Glomerular visceral epithelial cell (primary cell): ENCODE data around the gene DENND1A.

Experiments
- DNase-seq: peaks from one replicate; pipeline ENCODE4 v3.0.0-alpha.2; 2016; ENCODE audit errors: extremely low spot score

DENND1A gene

DNA sequence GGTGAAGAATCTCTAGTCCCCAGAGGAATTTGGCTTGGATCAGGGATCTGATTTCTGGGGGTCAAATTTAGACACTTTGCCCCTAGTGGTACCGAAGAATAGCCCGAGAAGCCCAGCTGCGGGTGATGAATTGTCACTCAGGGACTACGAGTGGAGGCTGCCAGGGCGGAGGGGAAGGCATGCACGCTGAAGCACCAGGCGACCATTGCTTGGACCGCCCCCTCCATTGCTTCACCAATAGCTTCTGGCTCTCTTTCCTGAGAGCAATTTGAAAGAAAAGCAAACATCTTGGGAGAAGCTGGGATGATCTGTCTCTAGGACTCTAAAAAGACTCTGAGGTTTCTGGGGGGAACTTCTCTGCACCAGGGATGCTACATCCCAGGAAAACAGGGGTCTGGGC is 436.3 kb downstream of the DENND1A start:
- DNase-seq: no peak

DNA sequence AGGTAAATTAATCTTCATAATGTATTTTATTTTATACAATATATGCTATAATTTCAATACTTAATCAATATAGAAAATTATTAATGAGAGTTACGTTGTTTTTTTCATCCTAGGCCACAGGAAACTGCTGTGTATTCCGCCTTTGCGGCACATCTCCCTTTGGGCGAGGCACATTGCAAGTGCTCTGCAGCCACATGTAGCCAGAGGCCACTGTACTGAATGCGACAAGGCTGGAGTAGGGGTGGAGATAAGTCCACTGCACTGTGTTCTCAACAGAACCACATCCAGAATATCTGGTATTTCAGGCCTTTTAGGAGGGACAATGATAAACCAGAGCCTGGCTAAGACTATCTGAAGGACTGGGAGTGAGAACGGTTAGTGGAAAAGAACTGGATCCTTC is 439.2 kb downstream of the DENND1A start:
- DNase-seq: no peak

DNA sequence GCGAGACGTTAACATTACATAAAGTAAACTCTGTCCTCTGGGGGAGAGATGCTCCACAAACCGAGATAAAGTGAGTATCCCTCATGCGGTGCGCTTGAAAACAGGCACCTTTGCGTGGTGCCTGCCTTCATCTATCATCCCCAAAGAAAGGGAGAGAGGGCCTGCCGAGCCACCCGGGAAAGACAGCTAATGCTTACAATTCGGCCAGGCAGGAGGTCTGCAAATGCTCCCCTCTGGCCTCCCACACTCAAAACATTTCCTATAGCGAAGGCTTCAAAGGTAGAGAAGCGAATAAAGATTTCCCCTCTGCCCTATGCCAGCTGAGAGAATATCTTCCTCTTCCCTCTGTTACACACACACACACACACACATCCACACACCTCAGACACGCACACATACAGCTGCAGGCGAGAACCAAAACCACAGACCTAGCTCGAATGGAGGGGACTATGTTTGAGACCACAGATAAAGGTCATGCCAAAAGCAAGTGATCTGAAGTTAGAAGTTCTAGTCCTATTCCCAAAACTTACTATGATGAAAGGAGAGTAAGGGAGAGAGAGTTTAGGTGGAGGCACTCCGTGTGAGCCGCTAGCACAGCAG is 441.1 kb downstream of the DENND1A start:
- no peak for DNase-seq

DNA sequence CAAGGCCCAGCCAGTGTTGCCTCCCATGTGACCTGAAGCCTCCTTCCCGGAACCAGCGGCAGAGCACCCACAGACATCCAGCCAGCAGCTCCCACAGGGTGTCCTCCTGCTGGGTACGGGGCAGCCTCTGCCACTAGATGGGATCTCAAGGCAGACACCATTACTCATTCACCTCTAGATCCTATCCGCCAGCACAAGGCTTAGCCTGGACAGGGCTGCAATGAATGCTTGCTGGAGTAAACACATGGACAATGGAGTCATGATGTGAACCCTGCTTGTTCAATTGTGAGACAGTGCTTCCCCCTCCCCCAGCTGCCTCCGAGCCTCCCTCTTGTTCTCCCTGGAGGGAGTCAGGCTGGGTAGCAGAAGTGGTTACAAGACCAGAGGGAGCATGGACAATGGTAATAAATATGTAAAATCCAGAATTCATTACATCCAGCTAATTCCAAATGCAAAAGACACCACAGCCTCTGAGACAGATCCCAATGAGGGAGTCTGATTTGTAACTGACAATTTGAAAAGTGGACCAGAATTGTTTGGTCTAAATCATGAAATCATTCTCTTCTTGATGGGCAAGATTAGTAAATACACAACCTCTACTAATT is 441.9 kb downstream of the DENND1A start:
- DNase-seq: no peak

DNA sequence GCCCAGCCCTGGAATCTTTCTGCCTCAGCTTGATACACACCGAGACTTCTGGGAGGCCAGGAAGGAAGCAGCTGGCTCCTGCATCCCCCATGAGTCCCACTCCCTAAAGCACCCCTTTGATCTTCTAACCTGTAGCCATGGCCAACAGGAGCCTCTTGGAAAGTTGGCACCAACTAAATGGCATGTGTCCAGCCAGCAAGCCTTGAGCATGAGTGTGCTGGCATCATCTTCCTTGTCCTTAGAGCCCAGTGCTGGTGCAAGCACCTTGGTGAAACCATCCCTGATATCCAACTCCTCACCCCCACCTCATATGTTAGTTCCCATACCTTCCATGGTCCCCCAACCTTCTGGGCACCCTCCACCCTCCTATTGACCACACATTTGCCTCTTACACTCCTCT is 443.5 kb downstream of the DENND1A start:
- no peak for DNase-seq

DNA sequence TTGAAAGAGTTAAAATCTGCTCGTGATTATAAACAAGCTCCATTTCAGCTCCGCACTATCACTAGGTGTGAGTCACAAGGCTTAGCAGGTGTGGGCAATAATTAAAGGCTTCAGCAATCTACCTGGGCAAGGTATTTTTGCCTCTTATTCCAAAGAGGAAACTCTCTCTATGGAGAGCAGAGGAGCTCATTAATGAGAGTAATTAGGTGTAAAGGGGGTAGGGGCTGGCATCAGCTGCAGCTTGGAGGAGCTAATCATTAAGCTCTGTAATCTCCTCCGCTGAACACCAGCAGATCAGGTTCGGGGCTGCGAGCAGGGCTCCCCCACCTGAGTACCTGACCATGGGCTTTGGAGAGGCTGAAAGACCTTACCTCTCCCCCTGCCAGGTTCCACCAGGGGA is 444.7 kb downstream of the DENND1A start:
- DNase-seq: no peak

DNA sequence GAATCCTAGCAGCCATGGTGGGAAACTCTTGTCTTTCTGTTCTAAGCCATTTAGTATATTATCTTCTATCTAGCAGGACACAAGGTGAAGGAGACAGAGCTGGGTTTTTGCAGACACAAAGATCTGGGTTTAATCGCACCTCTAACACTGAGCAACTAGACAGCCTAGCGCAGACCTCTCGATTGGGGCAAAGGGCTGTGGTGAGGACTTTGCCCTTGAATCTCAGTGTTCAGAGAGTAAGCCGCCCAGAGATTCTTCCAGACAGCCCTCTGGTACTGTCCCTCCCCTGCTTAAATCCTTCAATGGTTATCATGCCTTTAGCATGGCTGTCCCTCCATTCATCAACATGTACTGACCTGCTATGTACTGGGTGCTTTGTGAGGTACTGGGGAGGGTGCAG is 445.8 kb downstream of the DENND1A start:
- DNase-seq: no peak

DNA sequence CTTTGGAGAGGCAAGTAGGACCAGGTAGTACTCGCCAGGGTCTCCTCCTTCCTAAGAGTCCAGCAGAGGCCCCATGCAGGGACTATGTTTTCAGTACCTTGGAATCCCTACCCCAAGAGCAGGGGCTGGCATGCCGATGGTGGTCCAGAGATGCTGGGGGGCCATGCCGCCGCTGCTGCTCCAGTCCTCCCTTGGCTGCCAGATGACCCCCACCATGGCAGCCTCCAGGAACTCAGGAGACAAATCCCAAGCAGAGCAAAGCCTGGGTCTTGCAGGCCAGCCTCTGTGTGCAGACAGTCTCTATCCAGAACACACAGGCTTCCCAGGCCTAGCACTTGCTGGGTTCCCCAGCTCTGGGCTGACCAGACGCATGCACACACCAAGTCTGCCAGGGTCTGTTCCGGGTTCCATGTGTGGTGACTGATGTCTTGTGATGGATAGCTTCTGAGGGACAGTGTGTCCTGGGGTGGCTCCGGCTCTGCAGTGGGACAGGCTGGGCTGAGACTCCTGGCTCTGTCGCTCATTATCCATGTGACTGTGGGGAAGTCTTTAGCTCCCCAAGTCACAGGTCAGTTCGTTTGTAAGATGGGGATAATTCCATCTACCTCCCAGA is 446.6 kb downstream of the DENND1A start:
- no peak for DNase-seq

DNA sequence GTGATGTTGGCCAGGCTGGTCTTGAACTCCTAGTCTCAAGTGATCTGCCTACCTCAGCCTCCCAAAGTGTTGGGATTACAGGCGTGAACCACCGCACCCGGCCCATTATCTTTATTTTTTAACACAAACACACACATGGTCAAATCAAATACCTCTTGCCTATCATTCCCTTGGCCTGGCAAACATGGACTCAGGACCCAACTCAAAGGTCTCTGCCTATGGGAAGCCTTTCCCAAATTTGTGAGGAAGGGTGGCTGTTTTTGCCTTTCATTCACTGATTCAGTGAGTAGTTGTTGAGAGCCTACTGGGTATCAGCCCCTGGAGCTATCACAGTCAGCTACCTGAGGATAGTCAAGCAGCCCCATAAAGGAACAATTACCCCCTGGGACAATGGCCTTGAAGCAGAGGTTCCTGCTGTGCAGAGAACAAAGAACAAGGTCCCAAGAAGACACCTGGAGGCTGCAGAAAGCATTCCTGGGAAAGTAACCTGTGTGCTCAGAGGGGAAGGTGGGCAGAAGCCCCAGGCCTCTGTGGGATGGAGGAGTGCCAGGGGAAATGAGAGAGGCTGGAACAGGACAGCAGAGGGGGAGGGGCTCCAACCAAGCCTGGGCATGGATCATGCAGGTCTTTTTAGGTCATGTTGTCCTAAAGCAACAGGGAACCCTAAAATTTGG is 447.5 kb downstream of the DENND1A start:
- no peak for DNase-seq

DNA sequence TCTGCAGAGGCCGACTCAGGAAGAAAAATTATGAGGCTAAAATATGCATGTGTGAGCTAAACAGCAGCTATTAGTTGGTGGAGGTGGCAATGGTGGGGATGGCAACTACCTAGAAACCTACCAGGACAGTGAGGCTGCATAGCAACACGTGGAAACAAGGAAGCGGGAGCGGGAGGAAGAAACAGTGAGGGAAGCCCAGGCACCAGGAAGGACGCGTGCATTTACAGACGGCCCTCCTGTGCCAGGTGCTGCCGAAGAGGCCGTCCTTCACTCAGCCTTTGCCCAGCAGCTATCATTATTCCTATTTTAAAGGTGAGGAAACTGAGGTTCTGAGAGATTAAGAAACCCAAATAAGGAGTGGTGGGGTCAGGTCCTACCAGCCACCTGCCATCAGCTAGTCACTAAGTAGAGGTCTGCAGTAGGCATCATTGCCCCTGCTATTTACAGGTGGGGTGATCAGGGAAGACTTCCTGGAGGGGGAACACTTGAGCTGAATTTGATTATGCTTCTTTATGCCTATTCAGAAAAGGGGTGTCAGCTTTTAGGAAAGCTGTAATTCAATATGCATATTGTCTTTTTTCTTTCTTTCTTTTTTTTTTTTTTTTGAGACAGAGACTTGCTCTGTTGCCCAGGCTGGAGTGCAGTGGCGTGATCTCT is 448.6 kb downstream of the DENND1A start:
- no peak for DNase-seq

DNA sequence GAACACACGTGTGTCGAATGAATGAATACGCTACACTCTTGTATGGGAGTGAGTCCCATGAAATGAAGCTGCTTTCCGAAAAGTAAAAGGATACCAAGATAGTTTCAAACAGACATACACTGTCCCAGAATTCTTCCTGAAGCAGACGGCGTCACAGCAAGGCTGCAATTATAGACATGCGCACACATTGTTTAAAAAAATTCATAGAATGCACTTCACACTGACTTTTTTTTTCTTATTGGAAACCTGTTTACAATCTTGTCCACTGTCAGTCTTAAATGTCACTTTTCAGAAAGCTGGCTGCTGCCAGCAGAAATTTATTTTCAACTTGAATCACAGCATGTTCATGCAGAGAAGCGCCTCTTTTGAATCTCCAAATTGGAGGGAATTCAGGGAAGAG is 449.1 kb downstream of the DENND1A start:
- no peak for DNase-seq

DNA sequence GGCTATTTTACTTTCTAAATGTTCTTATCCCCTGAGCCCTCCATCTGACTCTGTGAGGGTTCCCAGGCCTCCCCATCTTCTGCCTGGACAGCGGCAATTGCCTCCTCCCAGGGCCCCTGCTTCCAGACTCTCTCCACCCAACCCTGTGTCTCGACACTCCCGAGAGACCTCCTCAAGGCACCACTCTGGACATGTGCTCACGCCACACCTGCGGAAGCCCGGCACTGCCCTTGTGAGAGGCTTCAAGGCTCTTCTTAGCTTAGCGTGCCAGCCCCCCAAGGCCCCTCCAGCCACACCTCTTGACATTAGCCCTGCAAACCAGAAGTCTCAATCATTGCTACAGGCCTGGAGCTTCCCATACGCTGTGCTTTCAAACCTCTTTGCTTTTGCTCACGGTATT is 449.8 kb downstream of the DENND1A start:
- DNase-seq: no peak

DNA sequence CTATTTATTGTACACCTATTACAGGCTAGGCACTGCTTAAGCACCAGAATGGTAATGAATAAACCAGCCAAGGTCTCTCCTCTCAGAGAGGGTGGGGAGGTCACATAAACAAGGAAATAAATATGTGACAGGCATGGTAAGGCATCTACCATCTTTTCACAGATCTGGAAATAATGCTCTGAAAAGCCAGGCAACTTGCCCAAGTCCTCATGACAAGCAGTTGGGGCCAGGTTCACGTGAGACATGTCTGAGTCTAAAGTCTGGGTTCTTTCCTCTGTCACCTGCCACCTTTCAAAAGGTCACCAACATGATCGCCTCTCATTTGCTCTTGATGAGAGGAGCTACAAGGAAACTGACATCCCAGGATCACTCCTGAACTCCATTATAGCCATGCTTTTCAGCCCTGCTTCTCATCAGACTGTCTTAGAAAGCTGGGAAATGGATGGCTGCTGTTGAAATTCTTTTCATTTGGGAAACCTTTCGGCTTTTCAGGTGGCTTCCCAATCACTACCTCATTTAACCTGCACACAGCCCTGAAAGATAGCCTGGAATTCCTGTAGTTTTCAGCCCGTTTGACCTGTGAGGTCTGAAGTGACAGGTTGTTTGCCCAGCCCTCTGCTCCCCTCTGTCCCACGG is 450.8 kb downstream of the DENND1A start:
- no peak for DNase-seq

DNA sequence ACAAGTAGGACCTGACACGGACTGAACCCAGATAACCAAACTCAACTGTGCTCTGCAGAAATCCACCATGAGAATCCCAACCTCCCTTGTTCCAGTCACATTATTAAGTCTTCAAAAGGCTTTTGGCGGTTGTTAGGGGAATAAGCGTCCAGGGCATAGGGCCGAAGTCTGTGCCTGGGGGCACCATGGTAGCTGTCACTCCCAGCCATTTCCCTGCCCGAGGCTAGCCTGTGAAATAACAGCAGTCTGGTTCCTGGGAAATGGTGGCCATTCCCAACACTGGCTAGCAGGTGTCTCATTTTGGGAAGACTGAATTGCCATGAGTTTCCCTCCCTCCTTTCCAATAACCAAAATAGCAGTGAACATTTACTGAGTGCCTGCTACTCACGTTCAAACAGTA is 451.8 kb downstream of the DENND1A start:
- no peak for DNase-seq

DNA sequence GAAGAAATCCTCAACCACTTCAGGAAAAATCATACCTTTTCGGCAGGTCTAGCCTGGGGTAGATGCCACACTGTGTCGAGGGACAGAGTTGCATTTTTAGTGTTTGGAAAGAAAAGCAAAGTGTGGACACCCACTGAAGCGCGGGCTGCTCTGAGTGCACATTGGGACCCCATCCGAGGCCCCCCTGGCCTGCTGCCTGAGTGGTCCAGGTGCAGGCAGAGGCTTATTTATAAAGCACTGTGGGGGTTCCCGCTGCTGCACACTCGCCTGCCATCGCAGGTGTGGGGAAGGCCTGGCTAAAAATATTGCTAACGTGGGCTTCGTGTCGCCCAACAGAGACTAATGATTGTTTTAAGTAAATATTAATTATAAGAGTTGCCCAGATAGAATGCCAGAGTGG is 454.5 kb downstream of the DENND1A start:
- DNase-seq: no peak

DNA sequence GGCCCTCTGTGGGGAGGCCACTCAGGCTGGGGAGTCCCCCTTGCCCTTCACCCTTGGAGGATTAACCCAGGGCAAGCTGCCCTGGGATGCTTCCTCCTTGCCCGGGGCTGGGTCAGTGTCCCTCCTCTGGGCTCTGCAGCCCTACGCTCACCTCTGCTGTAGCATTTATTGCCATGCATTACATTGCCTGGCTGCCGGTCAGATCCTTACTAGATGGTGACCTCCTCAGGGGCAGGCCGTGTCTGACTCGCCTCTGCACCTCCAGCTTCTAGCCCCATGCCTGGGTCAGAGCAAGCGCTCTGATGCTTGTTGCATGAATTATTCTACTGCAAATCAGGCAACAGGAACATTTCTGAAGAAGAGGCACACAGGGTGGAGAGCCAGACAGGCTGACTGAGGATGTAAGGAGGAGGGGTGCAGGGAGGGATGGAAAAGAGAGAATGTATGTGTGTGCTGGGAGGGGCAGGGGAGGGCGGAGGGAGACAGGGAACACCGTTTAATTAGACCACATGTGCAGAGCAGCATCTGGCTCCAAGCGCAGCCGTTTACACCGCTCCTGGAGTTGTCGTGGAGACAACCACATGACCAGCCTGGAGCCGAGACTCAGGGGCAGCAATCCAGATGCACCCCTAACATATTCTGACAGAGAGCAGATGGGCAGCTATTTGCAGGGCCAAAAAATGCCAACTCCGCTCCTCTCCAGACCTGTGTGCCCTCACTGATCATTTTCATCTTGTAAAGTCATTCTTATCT is 456.9 kb downstream of the DENND1A start:
- DNase-seq: no peak

DNA sequence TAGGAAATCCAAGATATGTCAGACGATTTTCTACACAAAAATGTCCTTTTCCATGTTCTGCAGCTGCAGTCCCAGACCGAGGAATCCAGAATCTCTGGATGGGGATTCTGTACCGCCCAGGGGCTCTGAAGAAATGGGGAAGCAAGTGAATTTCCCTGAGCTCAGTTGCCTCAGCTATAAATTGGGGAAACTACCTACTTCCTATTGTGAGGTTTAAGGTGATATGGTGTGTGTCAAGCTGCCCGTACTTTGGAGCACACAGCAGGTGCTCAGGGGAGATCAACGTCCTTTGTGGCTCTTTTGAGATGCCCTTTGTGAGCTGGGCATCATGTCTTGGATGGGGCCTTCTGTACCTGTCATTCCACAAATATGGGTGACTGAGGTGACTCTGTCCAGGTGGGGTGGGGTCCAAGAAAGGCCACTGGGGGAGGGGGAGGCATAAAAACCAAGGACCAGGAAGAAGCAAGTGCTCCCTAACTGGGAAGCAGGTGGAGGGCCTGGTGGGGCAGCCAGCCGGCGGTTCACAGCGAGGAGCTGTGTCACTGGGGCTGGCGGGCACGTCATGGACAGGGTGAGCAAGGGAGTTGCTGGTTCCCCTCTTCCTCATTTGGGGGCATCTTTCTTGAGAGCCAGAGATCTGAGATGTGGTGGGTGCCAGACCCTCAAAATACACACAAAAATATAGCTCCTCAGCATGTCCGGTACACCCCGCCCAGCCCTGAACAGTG is 457.9 kb downstream of the DENND1A start:
- DNase-seq: no peak

DNA sequence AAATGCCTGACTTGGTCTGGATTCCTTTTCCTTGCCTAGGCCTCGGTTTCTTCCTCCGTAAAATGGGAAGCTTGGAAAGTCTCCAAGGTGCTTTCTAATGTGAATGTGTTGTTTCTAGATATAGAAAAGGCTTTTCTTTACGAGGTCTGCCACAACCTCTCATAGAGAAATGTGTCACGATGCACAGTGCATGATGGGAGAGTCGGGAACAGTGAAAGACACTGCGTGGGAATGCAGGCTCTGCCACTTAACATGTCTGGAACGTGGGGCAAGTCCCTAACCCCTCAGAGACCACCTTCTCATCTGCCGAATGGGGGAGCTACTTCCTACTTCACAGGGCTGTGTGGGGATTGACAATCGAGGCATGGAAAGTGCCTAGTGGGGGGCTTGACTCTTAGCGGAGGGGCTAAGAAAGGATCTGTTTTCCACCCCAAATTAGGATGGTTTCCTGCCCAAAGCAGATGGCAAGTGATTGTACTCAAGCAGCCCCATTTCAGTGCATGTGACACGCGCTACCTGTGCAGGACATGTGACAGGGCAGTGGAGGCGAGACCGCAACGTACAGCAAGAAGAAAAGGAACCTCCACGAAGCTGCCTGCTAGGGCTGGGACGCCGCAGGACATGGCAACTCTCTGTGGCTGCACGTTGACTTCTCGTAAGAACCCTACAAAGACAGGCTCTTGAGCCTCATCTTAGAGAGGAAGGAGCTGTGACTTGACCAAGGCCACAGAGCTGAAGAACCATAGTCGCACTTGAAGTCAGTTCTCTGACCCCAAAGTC is 458.7 kb downstream of the DENND1A start:
- no peak for DNase-seq

DNA sequence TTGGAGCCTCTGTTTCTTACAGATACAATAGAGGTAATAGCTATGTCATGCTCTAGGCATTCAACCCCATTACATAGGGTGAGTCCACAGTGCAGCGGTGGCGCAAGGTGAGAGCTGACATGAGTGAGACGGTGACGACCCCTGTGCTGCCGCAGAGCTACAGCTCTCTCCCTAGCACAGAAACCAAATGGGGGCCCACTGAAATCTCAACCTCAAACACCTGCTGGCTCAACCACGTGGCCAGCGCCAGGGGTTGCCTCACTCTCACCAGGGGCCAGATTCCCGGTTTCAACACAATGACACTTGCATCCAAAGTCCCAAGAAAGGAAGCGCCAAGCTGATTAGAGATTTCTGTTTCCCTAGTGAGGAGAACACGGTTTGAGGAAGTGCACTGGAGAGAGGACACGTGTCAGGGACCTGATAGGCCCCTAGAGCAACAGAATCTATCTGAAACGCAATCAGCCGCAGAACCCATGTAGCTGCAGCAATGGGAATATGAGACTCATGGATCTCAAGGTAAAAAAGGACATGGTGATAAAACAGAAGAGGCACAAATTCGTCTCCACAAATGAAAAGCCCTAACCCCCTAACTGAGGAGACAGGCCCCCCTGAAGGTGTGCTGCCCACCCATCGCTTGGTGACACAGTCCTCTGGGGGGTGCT is 459.7 kb downstream of the DENND1A start:
- DNase-seq: no peak
